Fibroblast of upper back skin (primary cell): ENCODE measurements around the gene KERA.

Experiments
- DNase-seq: peaks from one replicate; pipeline ENCODE4 v3.0.0-alpha.2; 2013

Gene KERA

DNA sequence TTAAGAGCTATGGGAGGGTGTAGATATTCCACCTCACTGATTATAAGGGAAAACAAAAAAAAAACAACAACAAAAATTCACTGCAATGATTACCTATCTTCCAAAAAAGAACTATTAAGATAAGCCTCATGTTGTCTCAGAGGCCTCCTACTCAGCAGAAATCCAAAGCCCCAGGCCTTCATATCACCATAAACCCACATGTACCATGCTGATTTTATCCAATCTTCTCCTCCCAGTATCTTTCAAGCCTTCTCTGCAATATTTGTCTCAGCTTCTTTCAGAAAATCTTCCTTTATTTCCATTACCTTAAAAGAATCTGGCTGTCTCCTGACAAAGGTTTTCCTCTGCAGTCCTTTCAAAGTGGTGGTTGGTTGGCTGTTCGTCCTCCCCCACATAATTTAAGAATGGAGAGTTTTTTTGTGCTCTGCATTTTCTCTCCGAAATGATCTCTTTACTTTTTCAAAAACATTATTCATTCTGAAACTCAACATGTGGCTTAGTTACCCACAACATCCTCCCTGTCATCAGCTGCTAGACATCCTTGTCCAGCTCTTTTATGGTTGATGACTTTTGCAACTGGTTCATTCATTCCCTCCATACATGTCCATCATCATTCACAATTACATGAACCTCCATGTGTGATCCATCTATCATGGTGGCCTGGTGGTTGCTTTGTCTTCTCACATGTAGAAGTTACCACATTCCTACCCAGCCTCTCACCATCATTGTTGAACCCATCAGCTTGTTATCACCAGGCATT lies 50.1 kb downstream of the KERA start:
- peak; percentile 37 for DNase-seq

DNA sequence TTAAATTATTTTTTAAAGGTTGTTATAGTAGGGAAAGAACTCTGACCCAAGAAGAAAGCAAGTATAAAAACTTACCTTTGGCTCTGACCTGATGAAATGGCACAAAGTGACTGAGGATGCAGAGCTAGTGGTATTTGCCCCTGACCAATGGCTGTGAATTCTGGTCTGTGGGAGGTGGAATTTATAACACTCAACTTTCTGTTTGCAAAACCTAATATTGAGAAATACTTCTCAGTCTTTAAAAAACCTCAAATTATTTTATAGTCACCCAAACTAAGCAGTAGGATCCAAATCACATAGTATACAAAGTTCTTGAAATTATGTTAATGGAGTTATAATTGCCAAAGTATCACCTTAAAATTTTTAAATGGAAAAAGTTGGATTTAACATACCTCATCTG lies 53.0 kb downstream of the KERA start, which contains the start of gene EPYC:
Gene EPYC, minus strand, starts transcription at position 101 of the 400 bp plus-strand sequence. CDS start 2,407 bp downstream, outside the sequence.
- no peak for DNase-seq

DNA sequence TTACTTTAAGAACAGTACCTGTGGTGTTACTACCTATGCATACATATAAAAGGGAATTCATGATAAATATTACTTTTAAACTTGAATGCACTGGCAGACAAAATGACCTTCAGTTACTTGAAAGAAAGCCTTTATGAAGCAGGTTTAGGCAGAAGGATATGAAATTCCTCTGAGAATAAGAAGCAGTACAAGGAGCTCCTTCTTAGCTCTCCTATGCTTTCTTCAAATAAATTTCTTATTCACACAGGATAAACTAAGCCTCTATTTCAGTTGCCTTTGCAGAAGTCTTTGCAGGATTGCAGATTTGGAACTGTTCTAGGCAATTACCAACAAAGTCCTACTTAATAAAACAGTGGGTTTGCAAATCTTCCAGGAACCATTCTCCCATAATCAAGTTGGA lies 54.1 kb downstream of the KERA start:
- DNase-seq: no peak

DNA sequence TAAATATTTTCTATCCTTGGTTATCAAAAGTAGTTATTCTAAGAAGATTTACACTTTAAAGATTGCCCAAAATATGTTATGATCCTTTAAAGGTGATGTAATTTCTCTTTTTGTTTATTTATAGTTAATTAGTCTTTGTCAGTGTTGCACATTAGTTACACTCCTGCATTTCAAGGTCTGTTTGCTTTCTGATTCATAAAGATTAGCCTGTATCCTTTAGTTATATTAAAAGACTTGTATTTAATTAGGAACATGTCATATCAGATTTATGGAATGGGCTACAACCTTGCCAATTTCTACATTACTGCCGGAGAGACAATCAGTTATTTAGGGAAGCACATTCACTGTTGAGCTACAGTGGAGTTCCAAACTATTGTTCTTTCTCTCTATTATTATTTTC lies 56.5 kb downstream of the KERA start:
- DNase-seq: no peak
